GM23338 (cell line): ENCODE results near the gene CBLC.

Experiments used
- CREB1 ChIP-seq: fragments of 250-450 bp; sonication (Bioruptor Pico); IDR thresholded peaks from 2 replicates; pipeline ENCODE4 v1.5.0; 2020; ENCODE audit warnings: low read depth, mild to moderate bottlenecking, moderate library complexity
- EZH2 ChIP-seq: fragments of 200-600 bp; sonication (generic); IDR thresholded peaks from one replicate; pipeline ENCODE4 v1.8.0; 2017; ENCODE audit warnings: antibody characterized with exemption, mild to moderate bottlenecking, low read depth; ENCODE audit not compliant: unreplicated experiment
- EZH2phosphoT487 ChIP-seq: fragments of 200-600 bp; sonication (generic); IDR thresholded peaks from one replicate; pipeline ENCODE4 v1.8.1; 2018; ENCODE audit warnings: antibody characterized with exemption; ENCODE audit not compliant: unreplicated experiment
- JUNB ChIP-seq: IDR thresholded peaks from one replicate; pipeline ENCODE4 v1.6.1; 2016; ENCODE audit warnings: antibody characterized with exemption; ENCODE audit not compliant: unreplicated experiment
- POLR2AphosphoS5 ChIP-seq: IDR thresholded peaks from 2 replicates; pipeline ENCODE4 v1.6.1; 2016; ENCODE audit warnings: antibody characterized with exemption, low read depth
- STAT1 ChIP-seq: IDR thresholded peaks from one replicate; pipeline ENCODE4 v1.6.1; 2016; ENCODE audit warnings: antibody characterized with exemption; ENCODE audit not compliant: unreplicated experiment
- ZNF114 ChIP-seq: fragments of 250-450 bp; sonication (Bioruptor Pico); IDR thresholded peaks from 2 replicates; pipeline ENCODE4 v1.5.0; 2020; ENCODE audit warnings: mild to moderate bottlenecking, moderate library complexity
- ZNF331 ChIP-seq: fragments of 250-450 bp; sonication (Bioruptor Pico); IDR thresholded peaks from 2 replicates; pipeline ENCODE4 v1.5.0; 2020; ENCODE audit warnings: low read depth, mild to moderate bottlenecking, moderate library complexity
- TF ChIP-seq, protein P1 (sequence below), 2 experiments: fragments of 200-600 bp in 1 of 2; sonication (generic) in 1 of 2; conservative IDR thresholded peaks; 2 replicates each; pipeline versions ENCODE4 v1.5.1 to v1.6.1; 2016 to 2017; ENCODE audit warnings: antibody characterized with exemption in 2 of 2, low read depth in 2 of 2, mild to moderate bottlenecking in 2 of 2, moderate library complexity in 1 of 2
- TF ChIP-seq, protein P2 (sequence below): IDR thresholded peaks from one replicate; pipeline ENCODE4 v1.6.1; 2018; ENCODE audit warnings: antibody characterized with exemption; ENCODE audit not compliant: unreplicated experiment
- TF ChIP-seq, protein P3 (sequence below): IDR thresholded peaks from 2 replicates; pipeline ENCODE4 v1.6.1; 2016; ENCODE audit warnings: antibody characterized with exemption
- TF ChIP-seq, protein P4 (sequence below): fragments of 250-450 bp; sonication (Bioruptor Pico); IDR thresholded peaks from 2 replicates; pipeline ENCODE4 v1.5.0; 2020; ENCODE audit warnings: mild to moderate bottlenecking, moderate library complexity

DNA sequence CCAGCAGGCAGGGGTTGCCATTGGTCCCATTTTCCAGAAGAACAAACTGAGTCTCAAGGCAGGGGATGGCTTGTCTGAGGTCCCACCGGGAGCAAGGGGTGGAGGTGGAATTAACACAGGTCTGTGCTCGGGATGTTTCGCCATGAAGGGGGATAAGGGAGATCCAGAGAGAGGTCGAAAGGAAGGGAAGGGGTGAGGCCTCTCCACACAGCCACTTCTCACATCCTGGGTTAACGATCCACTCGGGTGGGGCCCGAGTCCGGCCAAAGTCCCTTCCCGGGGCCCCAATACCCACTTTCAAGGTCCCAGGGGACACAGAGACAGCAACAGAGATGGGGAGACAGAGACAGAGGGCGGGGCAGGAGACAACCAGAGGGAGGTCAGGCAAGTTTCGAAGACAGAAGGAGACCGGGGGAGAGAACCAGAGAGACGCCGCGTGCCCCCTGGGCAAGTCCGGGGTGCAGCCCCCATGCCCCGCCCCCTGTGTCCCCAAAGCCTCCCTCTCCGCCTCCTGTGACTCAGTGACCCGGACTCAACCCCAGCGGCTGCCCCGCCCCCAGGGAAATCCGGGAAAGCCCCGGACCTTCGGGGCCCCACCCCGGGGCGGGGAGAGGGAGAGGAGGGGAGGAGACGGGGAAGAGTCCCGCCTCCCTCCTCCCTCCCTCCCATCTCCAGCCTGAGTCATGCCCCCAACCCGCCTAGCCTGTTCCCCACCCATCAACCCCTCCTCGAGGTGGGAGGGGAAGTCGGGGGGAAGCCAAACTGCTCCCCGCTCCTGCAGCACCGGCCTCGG lies 30.5 kb upstream of the CBLC start:
- TF ChIP-seq, protein P1, sequence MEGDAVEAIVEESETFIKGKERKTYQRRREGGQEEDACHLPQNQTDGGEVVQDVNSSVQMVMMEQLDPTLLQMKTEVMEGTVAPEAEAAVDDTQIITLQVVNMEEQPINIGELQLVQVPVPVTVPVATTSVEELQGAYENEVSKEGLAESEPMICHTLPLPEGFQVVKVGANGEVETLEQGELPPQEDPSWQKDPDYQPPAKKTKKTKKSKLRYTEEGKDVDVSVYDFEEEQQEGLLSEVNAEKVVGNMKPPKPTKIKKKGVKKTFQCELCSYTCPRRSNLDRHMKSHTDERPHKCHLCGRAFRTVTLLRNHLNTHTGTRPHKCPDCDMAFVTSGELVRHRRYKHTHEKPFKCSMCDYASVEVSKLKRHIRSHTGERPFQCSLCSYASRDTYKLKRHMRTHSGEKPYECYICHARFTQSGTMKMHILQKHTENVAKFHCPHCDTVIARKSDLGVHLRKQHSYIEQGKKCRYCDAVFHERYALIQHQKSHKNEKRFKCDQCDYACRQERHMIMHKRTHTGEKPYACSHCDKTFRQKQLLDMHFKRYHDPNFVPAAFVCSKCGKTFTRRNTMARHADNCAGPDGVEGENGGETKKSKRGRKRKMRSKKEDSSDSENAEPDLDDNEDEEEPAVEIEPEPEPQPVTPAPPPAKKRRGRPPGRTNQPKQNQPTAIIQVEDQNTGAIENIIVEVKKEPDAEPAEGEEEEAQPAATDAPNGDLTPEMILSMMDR (conservative IDR thresholded peaks at IDR 0.05; ENCODE audit: low read depth in 2 of 2): no peak
- TF ChIP-seq CREB1 (no peak), JUNB (no peak), EZH2phosphoT487 (no peak), POLR2AphosphoS5 (no peak), EZH2 (no peak), STAT1 (no peak), ZNF331 (CRISPR knock-in tag) (no peak), ZNF114 (CRISPR knock-in tag) (no peak)
- TF ChIP-seq, protein P2, sequence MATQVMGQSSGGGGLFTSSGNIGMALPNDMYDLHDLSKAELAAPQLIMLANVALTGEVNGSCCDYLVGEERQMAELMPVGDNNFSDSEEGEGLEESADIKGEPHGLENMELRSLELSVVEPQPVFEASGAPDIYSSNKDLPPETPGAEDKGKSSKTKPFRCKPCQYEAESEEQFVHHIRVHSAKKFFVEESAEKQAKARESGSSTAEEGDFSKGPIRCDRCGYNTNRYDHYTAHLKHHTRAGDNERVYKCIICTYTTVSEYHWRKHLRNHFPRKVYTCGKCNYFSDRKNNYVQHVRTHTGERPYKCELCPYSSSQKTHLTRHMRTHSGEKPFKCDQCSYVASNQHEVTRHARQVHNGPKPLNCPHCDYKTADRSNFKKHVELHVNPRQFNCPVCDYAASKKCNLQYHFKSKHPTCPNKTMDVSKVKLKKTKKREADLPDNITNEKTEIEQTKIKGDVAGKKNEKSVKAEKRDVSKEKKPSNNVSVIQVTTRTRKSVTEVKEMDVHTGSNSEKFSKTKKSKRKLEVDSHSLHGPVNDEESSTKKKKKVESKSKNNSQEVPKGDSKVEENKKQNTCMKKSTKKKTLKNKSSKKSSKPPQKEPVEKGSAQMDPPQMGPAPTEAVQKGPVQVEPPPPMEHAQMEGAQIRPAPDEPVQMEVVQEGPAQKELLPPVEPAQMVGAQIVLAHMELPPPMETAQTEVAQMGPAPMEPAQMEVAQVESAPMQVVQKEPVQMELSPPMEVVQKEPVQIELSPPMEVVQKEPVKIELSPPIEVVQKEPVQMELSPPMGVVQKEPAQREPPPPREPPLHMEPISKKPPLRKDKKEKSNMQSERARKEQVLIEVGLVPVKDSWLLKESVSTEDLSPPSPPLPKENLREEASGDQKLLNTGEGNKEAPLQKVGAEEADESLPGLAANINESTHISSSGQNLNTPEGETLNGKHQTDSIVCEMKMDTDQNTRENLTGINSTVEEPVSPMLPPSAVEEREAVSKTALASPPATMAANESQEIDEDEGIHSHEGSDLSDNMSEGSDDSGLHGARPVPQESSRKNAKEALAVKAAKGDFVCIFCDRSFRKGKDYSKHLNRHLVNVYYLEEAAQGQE: no peak
- TF ChIP-seq, protein P3, sequence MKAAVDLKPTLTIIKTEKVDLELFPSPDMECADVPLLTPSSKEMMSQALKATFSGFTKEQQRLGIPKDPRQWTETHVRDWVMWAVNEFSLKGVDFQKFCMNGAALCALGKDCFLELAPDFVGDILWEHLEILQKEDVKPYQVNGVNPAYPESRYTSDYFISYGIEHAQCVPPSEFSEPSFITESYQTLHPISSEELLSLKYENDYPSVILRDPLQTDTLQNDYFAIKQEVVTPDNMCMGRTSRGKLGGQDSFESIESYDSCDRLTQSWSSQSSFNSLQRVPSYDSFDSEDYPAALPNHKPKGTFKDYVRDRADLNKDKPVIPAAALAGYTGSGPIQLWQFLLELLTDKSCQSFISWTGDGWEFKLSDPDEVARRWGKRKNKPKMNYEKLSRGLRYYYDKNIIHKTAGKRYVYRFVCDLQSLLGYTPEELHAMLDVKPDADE: no peak
- TF ChIP-seq, protein P4, sequence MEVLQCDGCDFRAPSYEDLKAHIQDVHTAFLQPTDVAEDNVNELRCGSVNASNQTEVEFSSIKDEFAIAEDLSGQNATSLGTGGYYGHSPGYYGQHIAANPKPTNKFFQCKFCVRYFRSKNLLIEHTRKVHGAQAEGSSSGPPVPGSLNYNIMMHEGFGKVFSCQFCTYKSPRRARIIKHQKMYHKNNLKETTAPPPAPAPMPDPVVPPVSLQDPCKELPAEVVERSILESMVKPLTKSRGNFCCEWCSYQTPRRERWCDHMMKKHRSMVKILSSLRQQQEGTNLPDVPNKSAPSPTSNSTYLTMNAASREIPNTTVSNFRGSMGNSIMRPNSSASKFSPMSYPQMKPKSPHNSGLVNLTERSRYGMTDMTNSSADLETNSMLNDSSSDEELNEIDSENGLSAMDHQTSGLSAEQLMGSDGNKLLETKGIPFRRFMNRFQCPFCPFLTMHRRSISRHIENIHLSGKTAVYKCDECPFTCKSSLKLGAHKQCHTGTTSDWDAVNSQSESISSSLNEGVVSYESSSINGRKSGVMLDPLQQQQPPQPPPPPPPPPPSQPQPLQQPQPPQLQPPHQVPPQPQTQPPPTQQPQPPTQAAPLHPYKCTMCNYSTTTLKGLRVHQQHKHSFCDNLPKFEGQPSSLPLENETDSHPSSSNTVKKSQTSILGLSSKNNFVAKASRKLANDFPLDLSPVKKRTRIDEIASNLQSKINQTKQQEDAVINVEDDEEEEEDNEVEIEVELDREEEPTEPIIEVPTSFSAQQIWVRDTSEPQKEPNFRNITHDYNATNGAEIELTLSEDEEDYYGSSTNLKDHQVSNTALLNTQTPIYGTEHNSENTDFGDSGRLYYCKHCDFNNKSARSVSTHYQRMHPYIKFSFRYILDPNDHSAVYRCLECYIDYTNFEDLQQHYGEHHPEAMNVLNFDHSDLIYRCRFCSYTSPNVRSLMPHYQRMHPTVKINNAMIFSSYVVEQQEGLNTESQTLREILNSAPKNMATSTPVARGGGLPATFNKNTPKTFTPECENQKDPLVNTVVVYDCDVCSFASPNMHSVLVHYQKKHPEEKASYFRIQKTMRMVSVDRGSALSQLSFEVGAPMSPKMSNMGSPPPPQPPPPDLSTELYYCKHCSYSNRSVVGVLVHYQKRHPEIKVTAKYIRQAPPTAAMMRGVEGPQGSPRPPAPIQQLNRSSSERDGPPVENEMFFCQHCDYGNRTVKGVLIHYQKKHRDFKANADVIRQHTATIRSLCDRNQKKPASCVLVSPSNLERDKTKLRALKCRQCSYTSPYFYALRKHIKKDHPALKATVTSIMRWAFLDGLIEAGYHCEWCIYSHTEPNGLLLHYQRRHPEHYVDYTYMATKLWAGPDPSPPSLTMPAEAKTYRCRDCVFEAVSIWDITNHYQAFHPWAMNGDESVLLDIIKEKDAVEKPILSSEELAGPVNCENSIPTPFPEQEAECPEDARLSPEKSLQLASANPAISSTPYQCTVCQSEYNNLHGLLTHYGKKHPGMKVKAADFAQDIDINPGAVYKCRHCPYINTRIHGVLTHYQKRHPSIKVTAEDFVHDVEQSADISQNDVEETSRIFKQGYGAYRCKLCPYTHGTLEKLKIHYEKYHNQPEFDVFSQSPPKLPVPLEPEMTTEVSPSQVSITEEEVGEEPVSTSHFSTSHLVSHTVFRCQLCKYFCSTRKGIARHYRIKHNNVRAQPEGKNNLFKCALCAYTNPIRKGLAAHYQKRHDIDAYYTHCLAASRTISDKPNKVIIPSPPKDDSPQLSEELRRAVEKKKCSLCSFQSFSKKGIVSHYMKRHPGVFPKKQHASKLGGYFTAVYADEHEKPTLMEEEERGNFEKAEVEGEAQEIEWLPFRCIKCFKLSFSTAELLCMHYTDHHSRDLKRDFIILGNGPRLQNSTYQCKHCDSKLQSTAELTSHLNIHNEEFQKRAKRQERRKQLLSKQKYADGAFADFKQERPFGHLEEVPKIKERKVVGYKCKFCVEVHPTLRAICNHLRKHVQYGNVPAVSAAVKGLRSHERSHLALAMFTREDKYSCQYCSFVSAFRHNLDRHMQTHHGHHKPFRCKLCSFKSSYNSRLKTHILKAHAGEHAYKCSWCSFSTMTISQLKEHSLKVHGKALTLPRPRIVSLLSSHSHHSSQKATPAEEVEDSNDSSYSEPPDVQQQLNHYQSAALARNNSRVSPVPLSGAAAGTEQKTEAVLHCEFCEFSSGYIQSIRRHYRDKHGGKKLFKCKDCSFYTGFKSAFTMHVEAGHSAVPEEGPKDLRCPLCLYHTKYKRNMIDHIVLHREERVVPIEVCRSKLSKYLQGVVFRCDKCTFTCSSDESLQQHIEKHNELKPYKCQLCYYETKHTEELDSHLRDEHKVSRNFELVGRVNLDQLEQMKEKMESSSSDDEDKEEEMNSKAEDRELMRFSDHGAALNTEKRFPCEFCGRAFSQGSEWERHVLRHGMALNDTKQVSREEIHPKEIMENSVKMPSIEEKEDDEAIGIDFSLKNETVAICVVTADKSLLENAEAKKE (CRISPR knock-in tag): no peak
